ENCODE measurements around the gene CALY.

The CALY gene

DNA sequence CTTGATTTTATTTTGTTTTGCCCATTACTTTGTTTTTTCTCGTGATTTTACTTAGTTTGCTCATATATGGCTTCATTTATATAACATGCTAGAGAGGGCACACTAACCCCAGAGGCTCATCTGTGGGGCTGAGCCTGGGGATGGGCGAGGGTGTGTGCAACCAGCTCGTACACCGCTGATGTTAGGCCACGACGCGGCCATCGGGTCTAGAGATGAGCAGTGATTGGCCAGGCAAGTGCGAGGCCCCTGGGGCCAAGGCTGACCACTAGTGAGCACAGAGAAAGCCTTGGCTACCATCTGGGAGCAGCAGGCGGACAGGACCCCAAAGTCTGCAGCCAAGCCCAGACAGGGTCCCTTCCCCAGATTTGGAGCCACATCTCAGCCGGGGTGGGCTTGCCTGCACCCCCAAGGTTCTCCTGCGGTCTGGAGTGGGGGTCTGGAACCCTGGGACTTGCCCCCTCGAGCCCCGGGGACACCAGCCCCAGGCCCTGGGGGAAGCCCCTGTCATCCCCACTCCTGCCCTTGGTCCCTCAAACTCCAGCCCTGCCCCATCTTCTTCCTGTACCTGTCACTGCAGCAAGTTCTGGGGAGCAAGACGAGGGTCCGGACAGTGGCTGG is 17.4 kb upstream of the CALY start:
- TF ChIP-seq, protein P1, sequence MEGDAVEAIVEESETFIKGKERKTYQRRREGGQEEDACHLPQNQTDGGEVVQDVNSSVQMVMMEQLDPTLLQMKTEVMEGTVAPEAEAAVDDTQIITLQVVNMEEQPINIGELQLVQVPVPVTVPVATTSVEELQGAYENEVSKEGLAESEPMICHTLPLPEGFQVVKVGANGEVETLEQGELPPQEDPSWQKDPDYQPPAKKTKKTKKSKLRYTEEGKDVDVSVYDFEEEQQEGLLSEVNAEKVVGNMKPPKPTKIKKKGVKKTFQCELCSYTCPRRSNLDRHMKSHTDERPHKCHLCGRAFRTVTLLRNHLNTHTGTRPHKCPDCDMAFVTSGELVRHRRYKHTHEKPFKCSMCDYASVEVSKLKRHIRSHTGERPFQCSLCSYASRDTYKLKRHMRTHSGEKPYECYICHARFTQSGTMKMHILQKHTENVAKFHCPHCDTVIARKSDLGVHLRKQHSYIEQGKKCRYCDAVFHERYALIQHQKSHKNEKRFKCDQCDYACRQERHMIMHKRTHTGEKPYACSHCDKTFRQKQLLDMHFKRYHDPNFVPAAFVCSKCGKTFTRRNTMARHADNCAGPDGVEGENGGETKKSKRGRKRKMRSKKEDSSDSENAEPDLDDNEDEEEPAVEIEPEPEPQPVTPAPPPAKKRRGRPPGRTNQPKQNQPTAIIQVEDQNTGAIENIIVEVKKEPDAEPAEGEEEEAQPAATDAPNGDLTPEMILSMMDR (IDR thresholded peaks at IDR 0.05; ENCODE audit: insufficient read depth, low read length, missing control alignments): no peak
- ChIA-PET POLR2A (no interaction called here), CTCF (interaction anchor here (1.9 to 4.5 kb wide), 2 partner anchors 24 to 25 kb away, joined by 11 to 25 read pairs; no protein-coding TSS in a partner anchor)
- H3K4me3 ChIP-seq (ENCODE audit: low read depth, low read length): no peak overlapping the region
- no peak for DNase-seq (ENCODE audit: low read depth, low spot score)

DNA sequence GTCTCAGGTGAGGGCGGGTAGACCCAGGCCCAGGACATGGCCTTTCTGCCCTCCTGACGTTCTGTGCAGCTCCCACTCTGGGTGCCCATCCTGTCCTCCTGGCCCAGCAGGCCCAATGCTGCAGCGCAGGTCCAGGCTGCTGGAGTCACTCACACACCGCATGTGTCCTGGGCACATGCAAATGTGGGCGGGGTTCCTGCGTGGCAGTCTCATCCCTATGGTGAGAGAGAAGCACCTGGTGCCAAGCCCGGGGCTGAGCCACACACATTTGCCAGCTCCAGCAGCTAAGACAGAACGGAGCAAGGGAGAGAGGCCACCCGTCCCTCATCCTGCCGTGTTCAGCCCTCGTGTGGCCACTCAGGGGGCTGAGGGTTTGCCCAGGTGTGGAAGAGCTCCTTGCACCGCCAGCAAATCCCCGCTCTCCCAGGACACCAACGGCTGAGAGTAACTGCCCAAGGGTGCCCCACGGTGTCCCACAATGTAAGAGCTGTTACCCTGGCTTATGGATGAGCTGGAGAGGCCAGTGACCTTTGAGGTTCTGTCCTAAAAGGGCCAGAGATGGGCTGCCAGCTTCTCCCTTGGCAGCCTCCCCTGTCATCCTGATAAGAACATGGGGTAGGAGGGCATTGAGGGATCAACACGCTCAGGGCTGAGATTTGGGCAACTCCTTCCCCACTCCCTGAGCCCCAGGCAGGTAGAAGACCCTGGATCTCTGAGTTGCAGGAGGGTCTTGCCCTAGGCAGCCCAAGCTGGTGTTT is 16.7 kb upstream of the CALY start:
- TF ChIP-seq, protein P1 (IDR thresholded peaks at IDR 0.05; ENCODE audit: insufficient read depth, low read length, missing control alignments): no peak
- ChIA-PET POLR2A (no interaction called here), CTCF (interaction anchor here (1.9 kb wide), 1 partner anchor 24 kb away, joined by 11 read pairs; no protein-coding TSS in a partner anchor)
- H3K4me3 ChIP-seq (ENCODE audit: low read depth, low read length): no peak overlapping the region
- no peak for DNase-seq (ENCODE audit: low read depth, low spot score)

DNA sequence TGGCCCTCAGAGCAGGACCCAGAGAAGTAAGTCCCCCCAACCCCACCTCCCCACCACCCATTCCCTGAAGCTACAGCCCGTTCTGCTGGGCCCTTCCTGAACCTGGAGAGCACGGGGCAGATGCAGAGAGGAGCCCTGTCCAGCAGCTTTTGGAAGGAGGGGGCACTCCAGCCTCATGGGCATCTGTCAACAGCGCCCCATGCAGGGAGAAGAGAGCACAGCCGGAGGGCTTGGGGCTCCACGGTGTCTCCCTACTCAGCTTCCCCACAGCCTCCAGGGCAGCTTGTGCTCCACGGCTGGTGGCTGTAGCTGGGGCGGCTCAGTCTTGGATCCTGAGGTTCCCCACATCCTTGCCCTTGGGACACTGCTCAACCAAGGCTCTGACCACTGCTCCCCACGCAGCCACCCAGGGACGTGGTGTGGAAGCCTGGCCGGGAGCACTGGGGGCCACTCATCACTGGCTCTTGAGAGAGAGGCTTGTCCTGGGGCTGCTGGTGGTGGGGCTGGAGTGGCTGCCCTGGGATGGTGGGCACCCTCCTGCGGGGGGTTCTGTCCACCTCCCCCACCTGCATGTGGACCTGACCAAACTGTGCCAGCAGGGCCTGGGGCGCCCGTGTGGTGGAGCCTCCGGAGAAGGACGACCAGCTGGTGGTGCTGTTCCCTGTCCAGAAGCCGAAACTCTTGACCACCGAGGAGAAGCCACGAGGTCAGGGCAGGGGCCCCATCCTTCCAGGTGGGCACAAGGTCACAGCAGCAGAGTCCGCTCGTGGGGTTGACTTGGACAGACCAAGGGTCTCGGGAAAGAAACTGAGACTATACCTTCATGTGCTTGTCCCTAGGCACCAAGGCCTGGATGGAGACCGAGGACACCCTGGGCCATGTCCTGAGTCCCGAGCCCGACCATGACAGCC is 15.0 kb upstream of the CALY start:
- TF ChIP-seq, protein P1 (IDR thresholded peaks at IDR 0.05; ENCODE audit: insufficient read depth, low read length, missing control alignments): no peak
- no peak overlapping the region for H3K4me3 ChIP-seq (ENCODE audit: low read depth, low read length)
- no peak for DNase-seq (ENCODE audit: low read depth, low spot score)
- ChIA-PET POLR2A (interaction anchor here (1.4 kb wide), 1 partner anchor 22 kb away, joined by 4 read pairs; no protein-coding TSS in a partner anchor), CTCF (interaction anchor here (1.3 to 1.9 kb wide), 2 partner anchors 22 to 23 kb away, joined by 3 to 11 read pairs; no protein-coding TSS in a partner anchor)

DNA sequence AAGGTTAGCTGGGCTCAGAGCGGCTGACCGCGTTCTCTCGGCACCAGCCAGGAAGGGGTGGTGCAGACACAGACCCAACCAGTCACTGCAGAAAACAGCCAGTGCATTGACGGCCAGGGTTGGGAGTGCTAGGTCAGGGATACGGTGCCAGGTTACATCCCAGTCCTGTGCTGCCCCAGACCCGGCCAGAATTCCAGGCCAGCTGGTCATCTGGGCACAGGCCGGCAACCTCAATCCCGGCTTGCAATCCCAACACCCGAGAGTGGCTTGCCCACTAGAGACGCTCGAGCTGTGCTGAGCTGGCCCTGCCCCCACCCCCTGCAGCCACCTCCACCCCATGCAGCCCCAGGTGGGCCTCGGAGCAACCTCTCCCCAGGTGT is 14.2 kb upstream of the CALY start:
- H3K4me3 ChIP-seq (ENCODE audit: low read depth, low read length): no peak overlapping the region
- ChIA-PET POLR2A (interaction anchor here (1.4 kb wide), 1 partner anchor 21 kb away, joined by 4 read pairs; no protein-coding TSS in a partner anchor), CTCF (interaction anchor here (1.3 to 1.6 kb wide), 2 partner anchors 21 to 23 kb away, joined by 3 to 6 read pairs; no protein-coding TSS in a partner anchor)
- TF ChIP-seq, protein P1 (IDR thresholded peaks at IDR 0.05; ENCODE audit: insufficient read depth, low read length, missing control alignments): no peak
- DNase-seq (ENCODE audit: low read depth, low spot score): no peak

DNA sequence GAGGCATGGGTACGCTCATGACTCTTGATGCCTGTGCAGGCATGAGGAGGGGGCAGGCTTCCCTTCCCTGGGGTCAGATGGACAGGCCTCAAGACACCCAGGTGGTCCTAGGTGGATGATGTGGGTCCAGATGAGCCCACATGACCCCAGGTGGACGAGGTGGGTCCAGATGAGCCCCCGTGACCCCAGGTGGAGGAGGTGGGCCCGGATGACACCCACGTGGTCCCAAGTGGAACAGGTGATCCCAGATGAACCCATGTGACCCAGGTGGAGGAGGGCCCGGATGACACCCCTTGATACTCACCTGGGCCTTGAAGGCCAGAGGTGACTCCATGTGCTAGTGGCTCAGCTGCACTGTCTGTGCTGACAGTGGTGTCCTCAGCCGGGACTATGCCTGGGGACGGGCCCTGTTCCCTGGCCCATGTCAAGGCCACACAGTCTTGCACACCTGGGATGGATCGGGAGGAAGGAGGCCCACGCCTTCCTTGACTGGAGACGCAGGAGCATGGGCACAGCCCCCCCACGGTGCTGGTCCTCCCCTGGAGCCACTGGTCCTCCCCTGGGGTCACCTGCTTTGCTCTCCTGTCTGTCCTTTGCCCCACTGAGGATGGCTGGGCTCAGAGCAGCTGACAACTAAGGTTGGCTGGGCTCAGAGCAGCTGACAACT is 13.7 kb upstream of the CALY start:
- POLR2A ChIA-PET: interaction anchor here (0.8 kb wide), 1 partner anchor 23 kb away, joined by 3 read pairs; no protein-coding TSS in a partner anchor
- CTCF ChIA-PET: interaction anchor here (1.3 to 1.6 kb wide), 2 partner anchors 21 to 22 kb away, joined by 3 to 6 read pairs; no protein-coding TSS in a partner anchor
- TF ChIP-seq, protein P1 (IDR thresholded peaks at IDR 0.05; ENCODE audit: insufficient read depth, low read length, missing control alignments): no peak
- no peak overlapping the region for H3K4me3 ChIP-seq (ENCODE audit: low read depth, low read length)
- DNase-seq (ENCODE audit: low read depth, low spot score): no peak
